Skin of body (tissue), 2 donors: Measurements from ENCODE around the gene GALNT9. TPM values are rescaled to one million over a fixed set of nuclear protein-coding genes. Genes with fewer than 3 reads are reported as not detected.
A peak's percentile ranks its signal among the peaks of the same experiment; 100 is the strongest.
"Not testable (repeated sequence)": the region's sequence is repeated elsewhere in the genome, so short reads cannot be mapped to it uniquely, and the experiment has no call there.

Experiments used
- DNase-seq: peaks from one replicate; lab custom pipeline; 2025; lab: John Stamatoyannopoulos, UW
- total RNA-seq: library from RNA; depleted of rRNA; stranded (reverse); fragments of >200 nt; gene quantifications from one replicate; pipeline ENCODE4 v1.2.3, GENCODE V29; 2014

Gene GALNT9
- total RNA-seq, 1 donor from 2014 or later: 0.20 TPM

GRCh38 chr12:132202929-132203721 lies 126.3 kb downstream of the GALNT9 start:
- DNase-seq: no peak

GRCh38 chr12:132201391-132202120 lies 127.8 kb downstream of the GALNT9 start:
- DNase-seq: no peak

- no peak for DNase-seq
These were observed 128.6 kb downstream of the GALNT9 start for GRCh38 chr12:132200800-132201199.

GRCh38 chr12:132199526-132200319 lies 129.7 kb downstream of the GALNT9 start:
- no peak for DNase-seq

- no peak for DNase-seq
These were observed 130.3 kb downstream of the GALNT9 start for GRCh38 chr12:132199101-132199500.

- DNase-seq: no peak
These were observed 131.6 kb downstream of the GALNT9 start for GRCh38 chr12:132197581-132198354.

- no peak for DNase-seq
These were observed 132.5 kb downstream of the GALNT9 start for GRCh38 chr12:132196873-132197390.

GRCh38 chr12:132196038-132196872 lies 133.1 kb downstream of the GALNT9 start:
- peak; percentile 9 for DNase-seq

- DNase-seq: not testable (repeated sequence)
These were observed 134.1 kb downstream of the GALNT9 start for GRCh38 chr12:132195242-132195641.

GRCh38 chr12:132194556-132194955 lies 134.8 kb downstream of the GALNT9 start:
- no peak for DNase-seq

- DNase-seq: no peak
These were observed 135.3 kb downstream of the GALNT9 start for GRCh38 chr12:132194056-132194455.

- DNase-seq: no peak
These were observed 137.5 kb downstream of the GALNT9 start for GRCh38 chr12:132191715-132192553.

GRCh38 chr12:132190834-132191500 lies 138.4 kb downstream of the GALNT9 start:
- no peak for DNase-seq

GRCh38 chr12:132190012-132190755 lies 139.2 kb downstream of the GALNT9 start:
- no peak for DNase-seq

GRCh38 chr12:132189378-132190011 lies 139.9 kb downstream of the GALNT9 start:
- DNase-seq: peak; percentile 60

- DNase-seq: no peak
These were observed 140.5 kb downstream of the GALNT9 start for GRCh38 chr12:132188916-132189325.

- DNase-seq: no peak
These were observed 140.9 kb downstream of the GALNT9 start for GRCh38 chr12:132188451-132188901.
